IMR-90 (cell line): ENCODE results near the gene TGFA. TPM values are rescaled to one million over a fixed set of nuclear protein-coding genes. Genes with fewer than 3 reads are reported as not detected.

ENCODE experiments used
- ATAC-seq: fragments of 200-7000 bp; cut with Tn5 transposase; 2 replicates; pipeline ENCODE4 v1.9.1; 2020; ENCODE audit warnings: low read depth, mild to moderate bottlenecking, moderate library complexity
- BruUV-seq: library from RNA; stranded (reverse); fragments of 400-500 nt; replicated peaks from 2 replicates; lab custom pipeline; 2021; lab: Mats Ljungman, UMichigan
- CTCF ChIA-PET: fragments of 300-600 bp; formaldehyde crosslinking; extraction: SDS; loops from one replicate; lab custom pipeline; 2021; ENCODE audit warnings: antibody characterized with exemption; lab: Yijun Ruan, JAX
- POLR2A ChIA-PET: fragments of 300-600 bp; sonication (Branson Sonifier 250); formaldehyde crosslinking; loops from one replicate; lab custom pipeline; 2022; ENCODE audit warnings: antibody characterized with exemption; ENCODE audit not compliant: unreplicated experiment; lab: Charles Lee
- DNase-seq: peaks from one replicate; pipeline ENCODE4 v3.0.0; 2013
- H2AFZ ChIP-seq: replicated peaks from 2 replicates; pipeline ENCODE3; 2013; ENCODE audit warnings: low read length, mild to moderate bottlenecking; ENCODE audit not compliant: poor library complexity
- H2AK5ac ChIP-seq: 2 replicates; pipeline ENCODE4 v1.6.1; 2013; ENCODE audit warnings: low read depth, low read length, inconsistent platforms
- H2AK9ac ChIP-seq: replicated peaks from 2 replicates; pipeline ENCODE3; 2013; ENCODE audit warnings: mild to moderate bottlenecking, low read depth, low read length, moderate library complexity; ENCODE audit not compliant: poor library complexity
- H2BK120ac ChIP-seq: 2 replicates; pipeline ENCODE4 v1.6.1; 2013; ENCODE audit warnings: low read depth, low read length, inconsistent platforms
- H2BK15ac ChIP-seq: 3 replicates; pipeline ENCODE4 v1.6.1; 2013; ENCODE audit warnings: low read depth, low read length, inconsistent platforms
- H2BK20ac ChIP-seq: 2 replicates; pipeline ENCODE4 v1.6.1; 2013; ENCODE audit warnings: low read depth, mild to moderate bottlenecking, inconsistent platforms, low read length, moderate library complexity
- H2BK5ac ChIP-seq: 2 replicates; pipeline ENCODE4 v1.6.1; 2013; ENCODE audit warnings: mild to moderate bottlenecking, low read depth, low read length, inconsistent platforms; ENCODE audit not compliant: poor library complexity, severe bottlenecking
- H3K14ac ChIP-seq: replicated peaks from 2 replicates; pipeline ENCODE4 v1.6.1; 2013; ENCODE audit warnings: low read depth, low read length, inconsistent platforms
- H3K18ac ChIP-seq: 2 replicates; pipeline ENCODE4 v1.6.1; 2013; ENCODE audit warnings: low read depth, low read length, control low read depth
- H3K23ac ChIP-seq: 2 replicates; pipeline ENCODE4 v1.6.1; 2013; ENCODE audit warnings: low read depth, low read length, inconsistent platforms
- H3K27ac ChIP-seq: 2 replicates; pipeline ENCODE4 v1.5.1; 2013; ENCODE audit warnings: mild to moderate bottlenecking, control low read depth, low read length; ENCODE audit not compliant: insufficient read depth
- H3K27me3 ChIP-seq: 2 replicates; pipeline ENCODE4 v1.6.1; 2013; ENCODE audit warnings: low read length; ENCODE audit not compliant: control insufficient read depth, insufficient read depth
- H3K36me3 ChIP-seq: 2 replicates; pipeline ENCODE4 v1.6.1; 2013; ENCODE audit warnings: low read length, mixed read lengths; ENCODE audit not compliant: control insufficient read depth, insufficient read depth
- H3K4ac ChIP-seq: 2 replicates; pipeline ENCODE4 v1.6.1; 2013; ENCODE audit warnings: low read depth, low read length, inconsistent platforms
- H3K4me1 ChIP-seq: 2 replicates; pipeline ENCODE4 v1.6.1; 2013; ENCODE audit warnings: low read length, mixed read lengths; ENCODE audit not compliant: control insufficient read depth, insufficient read depth
- H3K4me2 ChIP-seq: 2 replicates; pipeline ENCODE4 v1.6.1; 2013; ENCODE audit warnings: low read depth, mild to moderate bottlenecking, control low read depth, low read length, moderate library complexity
- H3K4me3 ChIP-seq: 2 replicates; pipeline ENCODE4 v1.5.1; 2013; ENCODE audit warnings: low read depth, mild to moderate bottlenecking, control low read depth, low read length, moderate library complexity; ENCODE audit not compliant: insufficient read depth
- H3K56ac ChIP-seq: 2 replicates; pipeline ENCODE4 v1.6.1; 2013; ENCODE audit warnings: low read length, inconsistent platforms; ENCODE audit not compliant: insufficient read depth; ENCODE audit errors: extremely low read depth
- H3K79me1 ChIP-seq, 2 experiments: 2 replicates each; pipeline ENCODE4 v1.6.1; 2013; ENCODE audit warnings: low read length in 2 of 2, inconsistent platforms in 1 of 2, low read depth in 1 of 2
- H3K9ac ChIP-seq: 2 replicates; pipeline ENCODE4 v1.6.1; 2013; ENCODE audit warnings: low read depth, low read length, control low read depth
- H3K9me1 ChIP-seq: 2 replicates; pipeline ENCODE4 v1.6.1; 2013; ENCODE audit warnings: low read length, inconsistent platforms; ENCODE audit not compliant: insufficient read depth
- H3K9me3 ChIP-seq: 2 replicates; pipeline ENCODE4 v1.6.1; 2013; ENCODE audit warnings: low read length; ENCODE audit not compliant: control insufficient read depth, insufficient read depth
- H4K20me1 ChIP-seq: 2 replicates; pipeline ENCODE4 v1.6.1; 2013; ENCODE audit warnings: low read length, inconsistent platforms; ENCODE audit not compliant: insufficient read depth
- H4K5ac ChIP-seq: 2 replicates; pipeline ENCODE4 v1.6.1; 2013; ENCODE audit warnings: mild to moderate bottlenecking, low read depth, low read length, control low read depth
- H4K8ac ChIP-seq, 2 experiments: 2 replicates each; pipeline ENCODE4 v1.6.1; 2013; ENCODE audit warnings: low read depth in 2 of 2, low read length in 2 of 2, control low read depth in 1 of 2, inconsistent platforms in 1 of 2
- H4K91ac ChIP-seq: 2 replicates; pipeline ENCODE4 v1.6.1; 2013; ENCODE audit warnings: low read depth, low read length, inconsistent platforms; ENCODE audit not compliant: insufficient read depth
- BHLHE40 ChIP-seq: fragments of 150-350 bp; IDR thresholded peaks from 2 replicates; pipeline ENCODE4 v1.6.1; 2016; ENCODE audit warnings: mild to moderate bottlenecking, low read depth, low read length
- CEBPB ChIP-seq: IDR thresholded peaks from 2 replicates; pipeline ENCODE4 v1.6.1; 2012; ENCODE audit warnings: low read depth, low read length, improper control_type of control experiment
- CHD1 ChIP-seq: IDR thresholded peaks from 2 replicates; pipeline ENCODE4 v1.6.1; 2012; ENCODE audit warnings: low read depth, low read length, improper control_type of control experiment
- CTCF ChIP-seq: conservative IDR thresholded peaks from 2 replicates; pipeline ENCODE4 v1.5.1; 2012; ENCODE audit warnings: mild to moderate bottlenecking, low read depth, low read length, improper control_type of control experiment
- ELK1 ChIP-seq: fragments of 150-350 bp; IDR thresholded peaks from 2 replicates; pipeline ENCODE4 v1.6.1; 2016; ENCODE audit warnings: low read depth, mild to moderate bottlenecking, low read length, moderate library complexity, borderline replicate concordance
- FOS ChIP-seq: fragments of 150-350 bp; IDR thresholded peaks from 2 replicates; pipeline ENCODE4 v1.6.1; 2016; ENCODE audit warnings: low read depth, low read length
- MAFK ChIP-seq: IDR thresholded peaks from 2 replicates; pipeline ENCODE4 v1.6.1; 2012; ENCODE audit warnings: low read depth, low read length, improper control_type of control experiment
- MAZ ChIP-seq: IDR thresholded peaks from 2 replicates; pipeline ENCODE4 v1.6.1; 2012; ENCODE audit warnings: low read depth, mild to moderate bottlenecking, low read length, improper control_type of control experiment, moderate library complexity, borderline replicate concordance
- MXI1 ChIP-seq: IDR thresholded peaks from 2 replicates; pipeline ENCODE4 v1.6.1; 2012; ENCODE audit warnings: low read depth, mild to moderate bottlenecking, low read length, moderate library complexity, borderline replicate concordance
- NFE2L2 ChIP-seq: fragments of 150-350 bp; IDR thresholded peaks from 2 replicates; pipeline ENCODE4 v1.6.1; 2016; ENCODE audit warnings: low read depth, mild to moderate bottlenecking, low read length
- POLR2A ChIP-seq: IDR thresholded peaks from 2 replicates; pipeline ENCODE4 v1.6.1; 2012; ENCODE audit warnings: mild to moderate bottlenecking, low read depth, low read length
- RAD21 ChIP-seq: IDR thresholded peaks from 2 replicates; pipeline ENCODE4 v1.6.1; 2012; ENCODE audit warnings: low read length, improper control_type of control experiment
- SMC3 ChIP-seq: fragments of 150-350 bp; IDR thresholded peaks from 2 replicates; pipeline ENCODE4 v1.6.1; 2016; ENCODE audit warnings: low read depth, mild to moderate bottlenecking, antibody characterized with exemption, low read length, moderate library complexity
- USF2 ChIP-seq: fragments of 150-350 bp; IDR thresholded peaks from 2 replicates; pipeline ENCODE4 v1.6.1; 2017; ENCODE audit warnings: mild to moderate bottlenecking, antibody characterized with exemption, low read length, low read depth
- WGBS, 2 experiments: methylation state at CpG; one replicate each; pipeline versions ENCODE4 v1.1.5 to v1.1.7; 2013; ENCODE audit warnings: missing lambda C conversion rate in 2 of 2; ENCODE audit not compliant: insufficient read length in 1 of 2; ENCODE audit errors: extremely low coverage in 2 of 2; 5-methylcytosine and 5-hydroxymethylcytosine counted together
- dilution Hi-C: fragments of 300-500 bp; cut with HindIII; formaldehyde crosslinking; loops from one replicate; pipeline ENCODE4 v1.14.3; 2018; ENCODE audit warnings: low sequenced_read_pairs; ENCODE audit not compliant: unreplicated experiment
- in situ Hi-C: fragments of 300-500 bp; cut with MboI; formaldehyde crosslinking; loops from 3 replicates; pipeline ENCODE4 v1.14.3; 2019; ENCODE audit warnings: low sequenced_read_pairs, inconsistent platforms, mixed read lengths
- intact Hi-C: fragments of 100-400 bp; cut with micrococcal nuclease; formaldehyde crosslinking; loops from 2 replicates; pipeline ENCODE4 v1.10.0; 2022
- polyA plus RNA-seq, 3 experiments: library from polyadenylated mRNA; depleted of rRNA; stranded (reverse); fragments of >200 nt; gene quantifications; 2 replicates each; pipeline ENCODE4 v1.2.3, GENCODE V29; 2012; ENCODE audit warnings: low replicate concordance in 1 of 3
- total RNA-seq: library from RNA; depleted of rRNA; stranded (reverse); fragments of >200 nt; gene quantifications from 2 replicates; pipeline ENCODE4 v1.2.3, GENCODE V29; 2012

Gene TGFA
- total and polyA plus RNA-seq, 2 of the 4 experiments (the other 2 are of a cell fraction), result not detected

- no peak overlapping the region for H3K4me2 ChIP-seq
- H2BK20ac ChIP-seq, result no peak overlapping the region
- H3K27me3 ChIP-seq, result peaks cover 3% of the 10 kb centered on the region; the same call in 1 of the 2 replicates
- no peak overlapping the region for H2BK5ac ChIP-seq
- H2AFZ ChIP-seq, result no peak overlapping the region
- in situ Hi-C loops (no loop called here), dilution Hi-C loops (no loop called here), intact Hi-C loops (no loop called here)
- H2AK9ac ChIP-seq, result no peak overlapping the region
- ATAC-seq (no peak), DNase-seq (no peak)
- no peak overlapping the region for H2BK15ac ChIP-seq
- WGBS, 2 experiments, result 40% methylated on average over 1 of the region's 3 CpGs; no CpG with 5 or more reads in 1 of the 2 experiments
- H3K4ac ChIP-seq, result no peak overlapping the region
- H3K9ac ChIP-seq, result no peak overlapping the region
- H4K8ac ChIP-seq, result no peak overlapping the region
- H3K9me3 ChIP-seq, result no peaks in the 10 kb centered on the region
- no peaks in the 10 kb centered on the region for H4K20me1 ChIP-seq
- H3K9me1 ChIP-seq, result no peaks in the 10 kb centered on the region
- ChIA-PET CTCF (interaction anchor here (0.6 kb wide), 1 partner anchor 102 kb away, joined by 4 read pairs; no protein-coding TSS in a partner anchor), POLR2A (no interaction called here)
- H3K56ac ChIP-seq, result no peak overlapping the region
- H3K79me1 ChIP-seq, result no peaks in the 10 kb centered on the region
- TF ChIP-seq CEBPB (no peak), USF2 (no peak), CHD1 (no peak), NFE2L2 (no peak), RAD21 (no peak), CTCF (no peak), FOS (no peak), MXI1 (no peak), MAZ (no peak), ELK1 (no peak), BHLHE40 (no peak), MAFK (no peak), SMC3 (no peak), POLR2A (no peak)
- no peak overlapping the region for H2BK120ac ChIP-seq
- no peaks in the 10 kb centered on the region for H3K4me1 ChIP-seq
- no TSS peak for BruUV-seq
- no peak overlapping the region for H4K5ac ChIP-seq
- H3K14ac ChIP-seq, result no peak overlapping the region
- H3K27ac ChIP-seq, result no peak overlapping the region
- no peak overlapping the region for H3K18ac ChIP-seq
- no peak overlapping the region for H2AK5ac ChIP-seq
- H3K4me3 ChIP-seq, result no peak overlapping the region
- no peak overlapping the region for H3K23ac ChIP-seq
- H4K91ac ChIP-seq, result no peak overlapping the region
- H3K36me3 ChIP-seq, result no peaks in the 10 kb centered on the region
Measured at GRCh38 chr2:70520825-70521224, 32.8 kb downstream of the TGFA start.
